DMS153 treated with DMSO at 0.1 percent for 48 hours (cell line): ENCODE measurements around the gene IGIP.

ENCODE experiments used
- DNase-seq: peaks from one replicate; lab custom pipeline; 2025; ENCODE audit not compliant: unreplicated experiment; lab: John Stamatoyannopoulos, UW

IGIP gene

GRCh38 chr5:140162275-140162674 lies 36.5 kb downstream of the IGIP start:
- DNase-seq: no peak

- DNase-seq: no peak
These were observed 37.0 kb downstream of the IGIP start for GRCh38 chr5:140162781-140163180.

GRCh38 chr5:140165101-140165922 lies 39.6 kb downstream of the IGIP start:
- DNase-seq: no peak

GRCh38 chr5:140165923-140166270 lies 40.2 kb downstream of the IGIP start:
- no peak for DNase-seq

GRCh38 chr5:140166911-140167310 lies 41.2 kb downstream of the IGIP start:
- DNase-seq: no peak

GRCh38 chr5:140168371-140168770 lies 42.6 kb downstream of the IGIP start:
- no peak for DNase-seq

GRCh38 chr5:140169410-140169809 lies 43.7 kb downstream of the IGIP start:
- no peak for DNase-seq

- DNase-seq: no peak
These were observed 46.7 kb downstream of the IGIP start for GRCh38 chr5:140172483-140172882.

GRCh38 chr5:140174014-140174413 lies 48.3 kb downstream of the IGIP start:
- no peak for DNase-seq

GRCh38 chr5:140174465-140175366 lies 49.0 kb downstream of the IGIP start, which contains the start of gene CYSTM1:
CYSTM1 (plus strand) TSS chr5:140175188; CDS start chr5:140194466, 19,278 bp downstream.
- DNase-seq: peak; percentile 51

GRCh38 chr5:140175367-140176030 lies 49.8 kb downstream of the IGIP start:
- DNase-seq: no peak

GRCh38 chr5:140176031-140176387 lies 50.3 kb downstream of the IGIP start:
- DNase-seq: no peak

- DNase-seq: no peak
These were observed 52.3 kb downstream of the IGIP start for GRCh38 chr5:140178086-140178410.

- DNase-seq: no peak
These were observed 52.9 kb downstream of the IGIP start for GRCh38 chr5:140178482-140179116.
